Kidney (tissue), 14 donors: ENCODE results near the gene ERBB4. TPM values are rescaled to one million over a fixed set of nuclear protein-coding genes. Genes with fewer than 3 reads are reported as not detected.

Experiments used
- DNase-seq, 5 donors: peaks; one replicate each; pipeline ENCODE4 v3.0.0-alpha.2; 2013 to 2020
- FAIRE-seq: peaks from 2 replicates; lab custom pipeline; 2012; peaks lifted over from hg19 to GRCh38; lab: Jason Lieb, UNC
- H3K27ac ChIP-seq, 2 donors: one replicate each; pipeline ENCODE4 v1.7.0; 2013; ENCODE audit warnings: low read depth in 2 of 2, low read length in 2 of 2, inconsistent platforms in 1 of 2
- H3K27me3 ChIP-seq: one replicate; pipeline ENCODE4 v1.7.1; 2013; ENCODE audit warnings: low read length, inconsistent platforms; ENCODE audit not compliant: control insufficient read depth, insufficient read depth
- H3K36me3 ChIP-seq, 3 donors: one replicate each; pipeline versions ENCODE4 v1.7.0 to v1.7.1; 2013; ENCODE audit warnings: low read length in 3 of 3, control low read depth in 1 of 3, inconsistent platforms in 1 of 3; ENCODE audit not compliant: insufficient read depth in 3 of 3, control insufficient read depth in 2 of 3
- H3K4me1 ChIP-seq, 3 donors: one replicate each; pipeline versions ENCODE4 v1.7.0 to v1.7.1; 2013; ENCODE audit warnings: low read length in 3 of 3, inconsistent platforms in 1 of 3, low read depth in 1 of 3; ENCODE audit not compliant: control insufficient read depth in 2 of 3, insufficient read depth in 2 of 3
- H3K4me3 ChIP-seq, 3 donors: one replicate each; pipeline versions ENCODE4 v1.7.0 to v1.8.1; 2013; ENCODE audit warnings: low read length in 3 of 3, control low read depth in 1 of 3, inconsistent platforms in 1 of 3
- H3K9ac ChIP-seq, 3 donors: one replicate each; pipeline versions ENCODE4 v1.7.0 to v1.7.1; 2013; ENCODE audit warnings: low read length in 3 of 3, control low read depth in 1 of 3, inconsistent platforms in 1 of 3
- H3K9me3 ChIP-seq, 3 donors: one replicate each; pipeline versions ENCODE4 v1.7.0 to v1.7.1; 2013; ENCODE audit warnings: low read length in 3 of 3, control low read depth in 1 of 3, inconsistent platforms in 1 of 3; ENCODE audit not compliant: control insufficient read depth in 2 of 3, insufficient read depth in 1 of 3
- CTCF ChIP-seq: IDR thresholded peaks from 3 replicates; pipeline ENCODE4 v1.5.1; 2012; ENCODE audit warnings: mild to moderate bottlenecking, moderate library complexity, borderline replicate concordance; ENCODE audit not compliant: insufficient read depth; ENCODE audit errors: extremely low read depth
- intact Hi-C: fragments of 100-400 bp; cut with DNase I; formaldehyde crosslinking; loops from one replicate; pipeline ENCODE4 v1.11.1; 2022
- polyA plus RNA-seq: library from polyadenylated mRNA; stranded (reverse); fragments of 350-450 nt; fragmentation: Illumina TruSeq; extraction: RNeasy Lipid Tissue Mini Kit (QIAGEN cat#74804); gene quantifications from one replicate; pipeline ENCODE4 v1.2.3, GENCODE V29; 2014; ENCODE audit warnings: low read depth, low replicate concordance; ENCODE audit not compliant: insufficient read depth
- total RNA-seq: library from RNA; stranded (reverse); fragmentation: NEBNext Ultra II Directional; extraction: Animal tissue kit (Norgen Biotek cat#: 25700); gene quantifications from one replicate; pipeline ENCODE4 v1.2.1, GENCODE V29; 2021
- donor health status: control.
- donor health status: control.
- donor health status: control.
- donor health status: control.
- donor health status: control.
- donor health status: DM: yes; HTN: yes; CAD: no.
- donor health status: Normal renal cell carcinoma (clear cell type).

Gene ERBB4
- total and polyA plus RNA-seq, 2 donors from 2014 or later = 3.9 to 152 TPM

DNA sequence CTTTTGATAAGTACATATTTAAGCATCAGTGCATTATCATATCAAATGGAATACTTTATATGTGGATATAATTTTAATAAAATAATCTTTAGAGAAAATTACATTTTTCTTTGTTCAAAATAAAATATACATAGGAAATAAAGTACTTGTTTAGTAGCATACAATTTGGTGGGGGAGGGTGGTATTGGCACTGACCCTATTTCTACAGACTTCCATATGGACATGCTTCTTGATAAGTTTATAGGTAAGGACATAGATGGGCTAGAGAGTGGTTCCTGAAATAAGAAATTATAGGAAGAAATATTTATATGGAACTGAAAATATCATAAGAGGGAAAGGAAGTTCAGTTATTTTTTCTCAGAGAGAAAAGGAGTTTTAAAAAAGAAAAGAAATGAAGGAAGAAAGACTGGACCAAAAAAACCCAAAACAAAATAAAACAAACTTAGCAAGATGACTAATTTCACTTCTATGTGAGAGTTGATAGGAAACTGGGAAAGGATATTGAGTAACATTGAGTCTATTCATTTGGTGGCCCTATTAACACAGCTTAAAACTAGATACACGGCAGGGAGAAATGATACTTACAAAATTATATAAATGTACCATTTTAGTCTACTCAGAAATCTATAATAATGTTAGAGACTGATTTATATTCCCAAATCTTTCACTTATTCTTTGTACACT is 505.9 kb downstream of the ERBB4 start:
- Histone ChIP-seq H3K4me1 (no peaks in the 10 kb centered on the region), H3K9ac (no peak overlapping the region), H3K27me3 (no peaks in the 10 kb centered on the region), H3K4me3 (no peak overlapping the region), H3K9me3 (no peaks in the 10 kb centered on the region), H3K27ac (no peak overlapping the region), H3K36me3 (no peaks in the 10 kb centered on the region)
- intact Hi-C loops = no loop called here
- TF ChIP-seq CTCF = no peak
- peak; percentile 46 for FAIRE-seq
- DNase-seq = no peak

GRCh38 chr2:212032032-212032431 is 506.6 kb downstream of the ERBB4 start:
- no peak overlapping the region for H3K9ac ChIP-seq
- H3K9me3 ChIP-seq = no peaks in the 10 kb centered on the region
- intact Hi-C loops = no loop called here
- no peak overlapping the region for H3K4me3 ChIP-seq
- no peak for FAIRE-seq
- no peak for TF ChIP-seq CTCF
- DNase-seq = no peak
- no peak overlapping the region for H3K27ac ChIP-seq
- H3K36me3 ChIP-seq = no peaks in the 10 kb centered on the region
- H3K4me1 ChIP-seq = no peaks in the 10 kb centered on the region
- no peaks in the 10 kb centered on the region for H3K27me3 ChIP-seq

GRCh38 chr2:212030709-212031108 is 507.9 kb downstream of the ERBB4 start:
- Histone ChIP-seq H3K27me3 (no peaks in the 10 kb centered on the region), H3K27ac (no peak overlapping the region), H3K9ac (no peak overlapping the region), H3K36me3 (no peaks in the 10 kb centered on the region), H3K9me3 (no peaks in the 10 kb centered on the region), H3K4me3 (no peak overlapping the region), H3K4me1 (no peaks in the 10 kb centered on the region)
- FAIRE-seq = no peak
- no peak for TF ChIP-seq CTCF
- intact Hi-C loops = no loop called here
- peak in 1 of 5 donors; percentile 25 for DNase-seq
